Upper lobe of left lung (tissue), 4 donors: ENCODE data around the gene RLN1.

Source experiments
- CTCF ChIP-seq, 6 experiments: fragments of 450-650 bp in 4 of 6; fragments of 200-600 bp in 2 of 6; sonication (generic) in 2 of 6; IDR thresholded peaks; one replicate each; pipeline ENCODE4 v1.5.1; 2016 to 2019; ENCODE audit warnings: antibody characterized with exemption in 6 of 6
- POLR2AphosphoS5 ChIP-seq, 2 donors: sonication (generic); formaldehyde crosslinking; IDR thresholded peaks; one replicate each; pipeline ENCODE4 v1.5.1; 2017; ENCODE audit warnings: antibody characterized with exemption in 2 of 2

GRCh38 chr9:5364294-5365024, 24.8 kb upstream of the RLN1 start:
- no peak for TF ChIP-seq CTCF (IDR thresholded peaks at IDR 0.05)
- TF ChIP-seq POLR2AphosphoS5 (IDR thresholded peaks at IDR 0.05): no peak
